ENCODE data around the gene LGR4. TPM values are rescaled to one million over a fixed set of nuclear protein-coding genes. Genes with fewer than 3 reads are reported as not detected.

The LGR4 gene
- total RNA-seq, 1 experiment from 2014 or later: 7.1 TPM

- Histone ChIP-seq H3K27me3 (ENCODE audit: insufficient read depth, low read length) (no peaks in the 10 kb centered on the region), H3K9me2 (ENCODE audit: insufficient read depth) (no peaks in the 10 kb centered on the region), H3K9ac (ENCODE audit: low read length) (no peak overlapping the region), H4K20me1 (ENCODE audit: insufficient read depth) (no peaks in the 10 kb centered on the region), H3K4me3 (replicated peaks in 1 of 2; ENCODE audit: low read depth in 1 of 2, low read length in 2 of 2) (no peak overlapping the region), H2AFZ (ENCODE audit: low read depth, low read length, poor library complexity, severe bottlenecking) (no peak overlapping the region), H3K79me2 (ENCODE audit: insufficient read depth, low read length) (no peaks in the 10 kb centered on the region), H3K36me3 (ENCODE audit: control insufficient read depth in 1 of 2, insufficient read depth in 2 of 2, low read length in 2 of 2) (no peaks in the 10 kb centered on the region), H3K27ac (ENCODE audit: low read depth, low read length) (no peak overlapping the region), H3K9me3 (ENCODE audit: control insufficient read depth in 1 of 2, insufficient read depth in 1 of 2, low read depth in 1 of 2, low read length in 2 of 2) (no peaks in the 10 kb centered on the region), H3K4me2 (ENCODE audit: low read length) (no peak overlapping the region), H3K4me1 (ENCODE audit: control insufficient read depth in 1 of 2, insufficient read depth in 2 of 2, low read length in 2 of 2) (peaks cover 3 to 20% of the 10 kb centered on the region in 2 experiments; a peak in 3 of 4 replicates)
- DNase-seq (ENCODE audit: low read depth, low spot score) (no peak), ATAC-seq (no peak)
- ChIA-PET RAD21 (ENCODE audit: low non-redundant PET in 1 of 2, low total read pairs in 2 of 2, uncharacterized antibody in 2 of 2, unreplicated experiment in 2 of 2) (no interaction called here), POLR2A (no interaction called here), CTCF (no interaction called here)
- BruUV-seq (replicated peaks): no TSS peak
- no peak for TF ChIP-seq CEBPB (IDR thresholded peaks at IDR 0.05; ENCODE audit: low read depth)
- no peak for TF ChIP-seq CBX3 (IDR thresholded peaks at IDR 0.05; ENCODE audit: low read depth)
- TF ChIP-seq ZNF274 (IDR thresholded peaks at IDR 0.05; ENCODE audit: low read depth, low read length): no peak
- TF ChIP-seq EZH2phosphoT487 (IDR thresholded peaks at IDR 0.05; ENCODE audit: borderline replicate concordance): no peak
- TF ChIP-seq, protein P1, sequence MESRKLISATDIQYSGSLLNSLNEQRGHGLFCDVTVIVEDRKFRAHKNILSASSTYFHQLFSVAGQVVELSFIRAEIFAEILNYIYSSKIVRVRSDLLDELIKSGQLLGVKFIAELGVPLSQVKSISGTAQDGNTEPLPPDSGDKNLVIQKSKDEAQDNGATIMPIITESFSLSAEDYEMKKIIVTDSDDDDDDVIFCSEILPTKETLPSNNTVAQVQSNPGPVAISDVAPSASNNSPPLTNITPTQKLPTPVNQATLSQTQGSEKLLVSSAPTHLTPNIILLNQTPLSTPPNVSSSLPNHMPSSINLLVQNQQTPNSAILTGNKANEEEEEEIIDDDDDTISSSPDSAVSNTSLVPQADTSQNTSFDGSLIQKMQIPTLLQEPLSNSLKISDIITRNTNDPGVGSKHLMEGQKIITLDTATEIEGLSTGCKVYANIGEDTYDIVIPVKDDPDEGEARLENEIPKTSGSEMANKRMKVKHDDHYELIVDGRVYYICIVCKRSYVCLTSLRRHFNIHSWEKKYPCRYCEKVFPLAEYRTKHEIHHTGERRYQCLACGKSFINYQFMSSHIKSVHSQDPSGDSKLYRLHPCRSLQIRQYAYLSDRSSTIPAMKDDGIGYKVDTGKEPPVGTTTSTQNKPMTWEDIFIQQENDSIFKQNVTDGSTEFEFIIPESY (IDR thresholded peaks at IDR 0.05; ENCODE audit: extremely low read depth, insufficient replicate concordance, low read length): no peak
- no peak for TF ChIP-seq POLR2AphosphoS5 (IDR thresholded peaks at IDR 0.05; ENCODE audit: low read depth, low read length)
- TF ChIP-seq EGR1 (IDR thresholded peaks at IDR 0.05; ENCODE audit: low read depth): no peak
- intact Hi-C loops (cut with micrococcal nuclease): no loop called here
These were observed 5.2 kb downstream of the LGR4 start for GRCh38 chr11:27467181-27467913.

DNA sequence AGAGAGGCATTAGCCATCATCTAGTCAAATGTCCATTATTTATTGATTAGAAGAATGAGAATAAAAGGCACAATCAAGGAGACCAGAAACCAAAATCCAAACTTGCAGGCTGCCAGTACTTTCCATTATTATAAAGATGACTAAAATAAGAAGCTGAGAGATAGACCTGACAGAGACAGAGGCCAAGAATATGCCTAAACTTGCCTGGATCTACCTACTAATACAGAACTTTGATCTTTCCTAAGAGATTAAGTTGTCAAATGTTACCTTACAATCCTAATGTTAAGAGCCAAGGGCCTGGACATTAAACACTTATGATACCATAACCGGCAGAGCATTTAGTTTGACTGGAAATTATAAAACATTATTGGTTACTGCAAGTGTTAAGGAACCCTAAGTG, 6.2 kb downstream of the LGR4 start:
- intact Hi-C loops (cut with micrococcal nuclease): no loop called here
- no peak overlapping the region for H3K4me3 ChIP-seq (replicated peaks in 1 of 2; ENCODE audit: low read depth in 1 of 2, low read length in 2 of 2)
- TF ChIP-seq POLR2A (IDR thresholded peaks at IDR 0.05; ENCODE audit: borderline replicate concordance, extremely low read depth, insufficient read depth, insufficient read length) (no peak), SIN3A (IDR thresholded peaks at IDR 0.05; ENCODE audit: low read depth) (no peak), ZNF274 (IDR thresholded peaks at IDR 0.05; ENCODE audit: low read depth, low read length) (no peak), SP1 (IDR thresholded peaks at IDR 0.05; ENCODE audit: low read depth) (no peak), POLR2AphosphoS5 (IDR thresholded peaks at IDR 0.05; ENCODE audit: low read depth, low read length) (no peak), FOSL1 (IDR thresholded peaks at IDR 0.05; ENCODE audit: low read depth) (no peak), SRF (IDR thresholded peaks at IDR 0.05; ENCODE audit: low read depth) (no peak), ELF1 (IDR thresholded peaks at IDR 0.05; ENCODE audit: borderline replicate concordance, low read depth) (no peak)
- TF ChIP-seq, protein P2, sequence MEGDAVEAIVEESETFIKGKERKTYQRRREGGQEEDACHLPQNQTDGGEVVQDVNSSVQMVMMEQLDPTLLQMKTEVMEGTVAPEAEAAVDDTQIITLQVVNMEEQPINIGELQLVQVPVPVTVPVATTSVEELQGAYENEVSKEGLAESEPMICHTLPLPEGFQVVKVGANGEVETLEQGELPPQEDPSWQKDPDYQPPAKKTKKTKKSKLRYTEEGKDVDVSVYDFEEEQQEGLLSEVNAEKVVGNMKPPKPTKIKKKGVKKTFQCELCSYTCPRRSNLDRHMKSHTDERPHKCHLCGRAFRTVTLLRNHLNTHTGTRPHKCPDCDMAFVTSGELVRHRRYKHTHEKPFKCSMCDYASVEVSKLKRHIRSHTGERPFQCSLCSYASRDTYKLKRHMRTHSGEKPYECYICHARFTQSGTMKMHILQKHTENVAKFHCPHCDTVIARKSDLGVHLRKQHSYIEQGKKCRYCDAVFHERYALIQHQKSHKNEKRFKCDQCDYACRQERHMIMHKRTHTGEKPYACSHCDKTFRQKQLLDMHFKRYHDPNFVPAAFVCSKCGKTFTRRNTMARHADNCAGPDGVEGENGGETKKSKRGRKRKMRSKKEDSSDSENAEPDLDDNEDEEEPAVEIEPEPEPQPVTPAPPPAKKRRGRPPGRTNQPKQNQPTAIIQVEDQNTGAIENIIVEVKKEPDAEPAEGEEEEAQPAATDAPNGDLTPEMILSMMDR (IDR thresholded peaks at IDR 0.05 in 2 of 3, conservative IDR thresholded peaks at IDR 0.05 in 1 of 3; ENCODE audit: borderline replicate concordance in 1 of 3, insufficient read depth in 1 of 3, low read depth in 2 of 3, low read length in 2 of 3): no peak
- TF ChIP-seq, protein P1 (IDR thresholded peaks at IDR 0.05; ENCODE audit: extremely low read depth, insufficient replicate concordance, low read length): no peak

More for the DNA sequence above, 6.2 kb downstream of the LGR4 start:
- H3K27ac ChIP-seq (ENCODE audit: low read depth, low read length): no peak overlapping the region
- ATAC-seq (no peak), DNase-seq (ENCODE audit: low read depth, low spot score) (no peak)
- H3K4me1 ChIP-seq (ENCODE audit: control insufficient read depth in 1 of 2, insufficient read depth in 2 of 2, low read length in 2 of 2): peaks cover 0 to 16% of the 10 kb centered on the region in 2 experiments; a peak in 3 of 4 replicates
- no peaks in the 10 kb centered on the region for H4K20me1 ChIP-seq (ENCODE audit: insufficient read depth)
- no peak overlapping the region for H3K4me2 ChIP-seq (ENCODE audit: low read length)
- RAD21 ChIA-PET (ENCODE audit: low non-redundant PET in 1 of 2, low total read pairs in 2 of 2, uncharacterized antibody in 2 of 2, unreplicated experiment in 2 of 2): no interaction called here
- H3K9ac ChIP-seq (ENCODE audit: low read length): no peak overlapping the region
- H3K27me3 ChIP-seq (ENCODE audit: insufficient read depth, low read length): no peaks in the 10 kb centered on the region
- H2AFZ ChIP-seq (ENCODE audit: low read depth, low read length, poor library complexity, severe bottlenecking): no peak overlapping the region
- no peaks in the 10 kb centered on the region for H3K79me2 ChIP-seq (ENCODE audit: insufficient read depth, low read length)
- CTCF ChIA-PET: no interaction called here
- H3K9me3 ChIP-seq (ENCODE audit: control insufficient read depth in 1 of 2, insufficient read depth in 1 of 2, low read depth in 1 of 2, low read length in 2 of 2): no peaks in the 10 kb centered on the region
- POLR2A ChIA-PET: no interaction called here
- BruUV-seq (replicated peaks): no TSS peak
- no peaks in the 10 kb centered on the region for H3K36me3 ChIP-seq (ENCODE audit: control insufficient read depth in 1 of 2, insufficient read depth in 2 of 2, low read length in 2 of 2)
- H3K9me2 ChIP-seq (ENCODE audit: insufficient read depth): no peaks in the 10 kb centered on the region
